Hepatic stellate cell (primary cell): ENCODE results near the gene EXOSC6.
"Not testable (repeated sequence)": the region's sequence is repeated elsewhere in the genome, so short reads cannot be mapped to it uniquely, and the experiment has no call there.

Experiments
- DNase-seq: peaks from one replicate; pipeline ENCODE4 v3.0.0; 2011; ENCODE audit warnings: low spot score

Gene EXOSC6

DNA sequence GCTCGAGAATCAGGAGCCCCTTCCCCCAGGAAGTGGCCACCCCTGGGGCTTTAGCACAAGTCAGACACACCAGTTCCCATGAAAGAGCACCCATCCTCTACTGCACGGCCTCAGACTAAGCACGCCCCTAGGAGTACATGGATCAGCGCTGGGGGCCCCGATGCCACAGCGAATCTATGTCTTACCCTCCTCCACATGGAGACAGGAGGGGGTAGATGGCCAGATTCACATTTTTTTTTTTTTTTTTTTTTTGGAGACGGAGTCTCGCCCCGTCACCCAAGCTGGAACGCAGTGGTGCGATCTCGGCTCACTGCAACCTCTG, 3.2 kb upstream of the EXOSC6 start:
- no peak for DNase-seq

DNA sequence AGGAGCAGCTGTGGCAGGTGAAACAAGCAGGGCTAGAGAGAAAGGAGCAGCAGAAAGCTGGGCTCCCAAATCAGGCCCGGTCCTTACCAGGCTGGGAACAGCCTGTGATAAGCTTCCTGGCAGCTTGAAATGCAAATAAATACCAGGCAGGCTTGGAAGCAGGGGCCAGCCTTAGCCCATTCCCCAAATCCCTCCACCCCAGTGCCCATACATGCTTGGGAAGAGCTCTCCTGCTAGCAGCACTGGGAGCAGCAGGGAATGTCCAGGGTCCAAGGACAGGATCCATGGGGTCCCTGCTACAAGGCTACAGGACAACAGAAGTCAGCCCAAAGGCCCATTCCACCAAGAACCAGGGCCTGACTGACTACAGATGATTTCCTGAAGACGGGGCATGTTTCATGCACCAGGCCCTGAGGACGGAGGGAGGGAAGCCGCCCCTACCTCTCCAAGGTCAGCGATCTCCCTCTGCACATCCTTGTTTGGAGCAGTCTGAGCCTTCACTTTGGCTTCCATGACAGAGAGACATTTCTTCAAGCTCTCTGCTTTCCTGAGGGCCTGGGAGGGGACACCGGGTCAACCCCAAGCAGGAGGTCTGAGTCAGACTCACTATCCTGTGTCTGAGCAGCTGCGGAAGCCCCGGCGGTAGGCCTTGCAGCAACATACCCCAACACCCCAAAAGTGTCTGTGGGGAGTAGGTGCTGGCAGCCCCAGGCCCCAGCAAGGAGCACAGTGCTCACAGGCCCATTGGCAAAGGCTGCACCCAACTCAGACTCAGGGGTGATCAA, 2.6 kb upstream of the EXOSC6 start:
- DNase-seq, result no peak

DNA sequence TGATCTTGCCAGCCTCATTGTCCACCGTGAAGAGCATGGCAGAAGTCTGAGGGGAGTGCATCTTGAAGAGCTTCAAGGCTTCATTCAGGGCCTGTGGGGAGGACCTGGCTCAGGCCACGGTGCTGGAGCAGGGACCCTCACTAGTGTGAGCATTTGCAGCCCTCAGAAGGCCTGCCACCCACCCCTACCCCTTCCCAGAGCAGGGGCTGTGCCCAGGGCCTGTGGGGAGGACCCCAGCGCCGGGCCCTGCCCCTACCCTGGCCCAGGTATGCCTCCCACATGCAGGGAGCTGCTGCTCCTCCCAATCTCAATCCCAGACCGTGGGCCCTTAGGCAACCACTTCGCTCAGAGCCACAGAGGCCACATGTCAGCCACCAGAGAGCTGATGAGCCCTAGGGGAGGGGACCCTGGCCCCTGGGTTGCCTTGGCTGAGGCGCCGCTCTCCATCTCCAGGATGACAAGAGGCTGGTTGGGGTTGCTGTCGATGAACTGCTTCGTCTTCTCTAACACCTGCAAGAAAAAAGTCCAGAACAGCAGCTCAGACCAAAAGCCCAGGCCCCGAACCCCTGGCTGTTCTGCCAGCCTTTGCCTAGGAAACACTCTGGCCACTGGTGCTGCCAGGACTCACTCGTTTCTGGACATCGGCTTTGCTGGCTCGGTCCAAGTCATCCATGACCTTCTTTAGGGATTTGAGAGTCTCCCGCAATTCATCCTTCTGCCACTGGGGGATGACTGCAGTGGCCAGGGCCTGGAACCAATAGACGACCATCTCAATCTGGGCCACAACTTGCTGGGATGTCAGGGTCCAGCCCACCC, 1.8 kb upstream of the EXOSC6 start:
- DNase-seq, result peak; percentile 66

DNA sequence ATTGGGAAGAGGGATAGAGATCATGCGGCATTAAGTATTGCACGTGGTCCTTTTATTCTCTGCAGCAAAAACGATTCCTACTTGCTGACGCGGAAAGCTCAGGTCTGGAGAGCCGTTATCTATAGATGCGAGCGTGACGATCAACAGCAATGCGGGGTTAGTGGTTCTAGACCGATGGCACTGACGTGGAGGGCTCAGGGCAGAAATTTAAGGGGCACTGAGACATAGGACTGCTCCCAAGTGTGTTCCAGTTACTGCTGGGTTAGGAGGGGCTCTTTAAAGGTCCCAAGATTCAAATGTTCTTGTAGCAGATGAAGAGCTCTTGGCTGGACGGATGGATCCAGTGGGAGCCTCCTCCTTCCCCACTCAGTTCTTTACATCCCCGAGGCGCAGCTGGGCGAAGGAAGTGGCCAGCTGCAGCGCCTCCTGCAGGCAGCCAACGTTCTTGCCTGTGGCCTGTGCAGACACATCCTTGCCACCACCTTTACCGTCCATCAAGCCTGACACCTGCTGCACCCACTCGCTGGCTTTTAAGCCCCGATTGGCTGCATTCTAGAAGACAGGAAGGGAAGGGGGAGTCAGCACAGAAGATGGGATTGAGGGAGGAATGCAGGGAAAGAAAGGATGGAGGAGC, 732 bp upstream of the EXOSC6 start:
- no peak for DNase-seq

DNA sequence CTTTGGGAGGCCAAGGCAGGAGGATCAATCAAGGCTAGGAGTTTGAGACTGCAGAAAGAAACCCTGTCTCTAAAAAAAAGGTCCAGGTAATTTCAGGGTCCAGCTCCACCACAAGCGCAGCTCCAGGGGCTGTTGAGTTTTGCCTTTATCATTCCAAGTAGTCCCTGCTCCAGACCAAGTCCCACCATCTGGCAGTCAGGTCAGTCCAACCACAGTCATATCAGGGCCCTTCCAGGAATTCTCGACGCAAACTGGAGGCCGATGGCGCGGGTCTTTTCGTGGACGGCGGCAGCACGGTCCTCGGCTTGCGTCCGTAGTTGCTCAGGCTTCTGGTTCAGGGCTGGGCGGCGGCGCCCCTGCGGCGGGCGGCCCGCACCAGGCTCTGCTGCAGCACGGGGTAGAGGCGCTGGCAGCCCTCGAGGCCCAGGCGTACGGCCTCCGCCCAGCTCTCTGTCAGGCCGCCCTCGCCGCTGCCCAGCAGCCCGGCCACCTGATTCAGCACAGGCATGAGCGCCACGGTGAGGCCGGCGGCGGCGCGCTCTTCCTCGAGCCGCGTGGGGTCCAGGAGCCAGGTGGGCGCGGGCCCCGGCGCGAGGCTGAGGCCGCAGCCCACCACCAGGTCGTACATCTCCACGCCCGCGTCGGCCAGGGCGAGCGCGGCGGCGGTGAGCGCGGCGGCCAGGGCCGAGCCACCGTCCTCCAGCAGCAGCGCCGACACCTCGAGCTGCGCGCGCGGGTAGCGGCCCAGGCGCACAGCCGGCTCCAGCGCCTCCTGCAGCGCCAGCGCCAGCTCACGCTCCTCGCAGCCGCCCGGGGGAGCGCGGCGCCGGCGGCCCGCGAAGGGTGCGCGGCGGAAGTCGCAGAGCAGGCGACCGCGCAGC, 752 bp downstream of the EXOSC6 start:
- peak; percentile 59 for DNase-seq

DNA sequence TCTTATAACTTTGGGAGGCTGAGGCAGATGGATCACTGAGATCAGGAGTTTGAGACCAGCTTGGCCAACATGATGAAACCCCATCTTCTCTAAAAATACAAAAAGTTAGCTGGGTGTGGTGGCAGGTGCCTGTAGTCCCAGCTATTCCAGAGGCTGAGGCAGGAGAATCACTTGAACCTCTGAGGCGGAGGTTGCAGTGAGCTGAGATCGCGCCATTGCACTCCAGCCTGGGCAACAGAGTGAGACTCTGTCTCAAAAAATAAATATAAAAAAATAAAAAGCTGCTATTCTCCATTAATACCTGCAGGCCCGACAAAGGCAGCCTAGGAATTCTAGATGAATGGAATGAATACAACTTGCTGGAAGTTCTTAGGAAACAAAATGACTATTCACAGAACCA, 2.0 kb downstream of the EXOSC6 start:
- DNase-seq, result not testable (repeated sequence)

DNA sequence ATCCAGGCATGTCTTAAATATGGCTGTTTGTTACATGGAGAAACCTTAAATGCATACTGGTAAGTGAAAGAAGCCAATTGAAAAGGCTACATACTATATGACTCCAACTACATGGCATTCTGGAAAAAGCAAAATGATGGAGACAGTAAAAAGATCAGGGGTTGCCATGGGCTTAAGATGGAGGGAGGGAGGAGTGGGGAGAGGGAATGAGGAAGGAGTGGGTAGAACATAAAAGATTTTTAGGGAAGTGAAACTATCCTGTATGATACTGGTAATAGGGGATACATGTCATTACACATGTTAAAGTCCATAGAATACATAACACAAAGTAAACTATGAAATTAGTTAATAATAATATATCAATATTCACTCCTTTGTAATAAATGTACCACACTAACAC, 13.0 kb downstream of the EXOSC6 start:
- DNase-seq, result not testable (repeated sequence)

DNA sequence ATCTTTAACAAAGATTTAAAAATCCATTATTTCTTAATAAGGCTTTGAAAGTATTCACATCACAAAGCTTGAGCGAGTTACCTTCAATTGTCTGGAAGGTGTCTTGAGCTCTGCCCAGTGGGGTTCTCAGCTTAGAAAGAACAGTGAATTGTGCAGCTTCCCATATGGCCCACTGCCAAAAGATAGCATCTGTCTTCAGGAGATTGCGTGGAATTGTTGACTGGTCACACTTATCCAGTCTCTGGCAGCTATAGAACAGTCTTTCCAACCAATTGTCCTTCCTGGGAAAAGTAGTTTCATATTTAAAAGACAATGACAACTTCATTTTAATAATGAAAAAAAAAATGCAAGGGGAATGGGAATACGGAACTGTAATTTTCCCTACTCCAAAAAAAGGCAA, 19.9 kb downstream of the EXOSC6 start:
- not testable (repeated sequence) for DNase-seq

DNA sequence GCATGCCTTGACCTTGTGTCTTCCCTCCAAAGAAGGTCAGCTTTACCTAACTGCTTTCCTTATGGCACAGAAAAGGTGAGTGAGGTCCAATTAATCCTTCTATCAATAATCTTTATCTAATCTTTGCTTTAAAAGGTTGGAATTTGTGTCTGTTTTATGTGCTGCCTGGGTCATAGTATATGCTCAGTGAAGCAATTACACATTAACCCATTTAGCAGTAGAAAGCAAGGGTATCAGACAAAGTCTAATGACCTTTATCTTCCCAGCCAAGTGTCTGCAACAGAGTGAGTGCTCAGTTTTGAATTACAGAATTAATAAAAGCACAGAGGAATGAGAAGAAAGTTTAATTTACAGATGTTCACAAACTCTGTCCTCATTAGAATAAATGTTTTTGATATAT, 25.7 kb downstream of the EXOSC6 start:
- DNase-seq, result not testable (repeated sequence)

DNA sequence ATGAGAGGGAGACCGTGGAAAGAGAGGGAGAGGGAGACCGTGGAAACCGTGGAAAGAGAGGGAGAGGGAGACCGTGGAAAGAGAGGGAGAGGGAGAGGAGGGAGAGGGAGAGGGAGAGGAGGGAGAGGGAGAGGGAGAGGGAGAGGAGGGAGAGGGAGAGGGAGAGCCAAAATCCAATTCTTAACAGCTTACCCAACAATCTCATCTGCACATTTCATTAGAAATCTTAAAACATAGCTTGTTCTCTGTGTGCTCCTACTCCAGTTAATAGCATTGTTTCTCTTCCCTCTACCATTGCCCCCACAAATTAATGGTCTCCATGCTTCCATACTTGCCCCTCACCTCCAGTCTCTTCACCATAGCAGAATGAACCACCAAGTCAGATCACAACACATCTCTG, 26.3 kb downstream of the EXOSC6 start:
- not testable (repeated sequence) for DNase-seq

DNA sequence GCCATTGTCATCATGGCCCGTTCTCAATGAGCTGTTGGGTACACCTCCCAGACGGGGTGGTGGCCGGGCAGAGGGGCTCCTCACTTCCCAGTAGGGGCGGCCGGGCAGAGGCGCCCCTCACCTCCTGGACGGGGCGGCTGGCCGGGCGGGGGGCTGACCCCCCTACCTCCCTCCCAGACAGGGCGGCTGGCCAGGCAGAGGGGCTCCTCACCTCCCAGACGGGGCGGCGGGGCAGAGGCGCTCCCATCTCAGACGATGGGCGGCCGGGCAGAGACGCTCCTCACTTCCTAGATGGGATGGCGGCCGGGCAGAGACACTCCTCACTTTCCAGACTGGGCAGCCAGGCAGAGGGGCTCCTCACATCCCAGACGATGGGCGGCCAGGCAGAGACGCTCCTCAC, 27.1 kb downstream of the EXOSC6 start:
- not testable (repeated sequence) for DNase-seq

DNA sequence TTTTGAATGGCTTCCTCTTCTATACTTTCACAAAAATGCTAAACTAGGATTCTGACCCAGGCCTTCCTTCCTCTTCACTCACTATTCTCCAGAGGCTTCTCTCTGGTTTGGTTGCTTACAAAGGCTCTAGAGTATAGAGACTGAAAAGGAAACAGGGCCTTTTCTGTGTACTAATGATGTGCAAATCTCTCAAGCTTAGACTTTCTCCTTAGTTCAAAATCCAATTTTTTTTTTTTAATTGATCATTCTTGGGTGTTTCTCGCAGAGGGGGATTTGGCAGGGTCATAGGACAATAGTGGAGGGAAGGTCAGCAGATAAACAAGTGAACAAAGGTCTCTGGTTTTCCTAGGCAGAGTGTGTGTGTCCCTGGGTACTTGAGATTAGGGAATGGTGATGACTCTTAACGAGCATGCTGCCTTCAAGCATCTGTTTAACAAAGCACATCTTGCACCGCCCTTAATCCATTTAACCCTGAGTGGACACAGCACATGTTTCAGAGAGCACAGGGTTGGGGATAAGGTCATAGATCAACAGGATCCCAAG, 27.7 kb downstream of the EXOSC6 start:
- not testable (repeated sequence) for DNase-seq

DNA sequence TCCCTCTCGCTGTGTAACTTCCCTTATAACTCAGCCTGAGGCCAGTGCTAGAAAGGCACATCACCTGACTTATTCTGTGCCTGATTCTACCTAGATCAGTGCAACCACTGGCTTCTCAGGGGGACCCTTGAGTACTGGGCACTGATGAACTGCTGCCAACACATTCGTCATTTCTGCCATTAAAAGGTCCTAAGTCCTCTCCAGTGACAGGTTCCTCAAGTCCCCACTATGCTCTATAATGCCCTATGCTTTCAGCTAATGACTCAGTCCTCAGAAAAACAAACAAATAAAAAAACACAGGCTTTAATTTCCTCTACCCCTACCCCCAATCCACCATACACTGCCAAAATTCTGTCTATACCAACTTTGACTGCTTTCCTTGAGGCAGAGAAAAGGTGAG, 28.5 kb downstream of the EXOSC6 start:
- DNase-seq, result not testable (repeated sequence)

DNA sequence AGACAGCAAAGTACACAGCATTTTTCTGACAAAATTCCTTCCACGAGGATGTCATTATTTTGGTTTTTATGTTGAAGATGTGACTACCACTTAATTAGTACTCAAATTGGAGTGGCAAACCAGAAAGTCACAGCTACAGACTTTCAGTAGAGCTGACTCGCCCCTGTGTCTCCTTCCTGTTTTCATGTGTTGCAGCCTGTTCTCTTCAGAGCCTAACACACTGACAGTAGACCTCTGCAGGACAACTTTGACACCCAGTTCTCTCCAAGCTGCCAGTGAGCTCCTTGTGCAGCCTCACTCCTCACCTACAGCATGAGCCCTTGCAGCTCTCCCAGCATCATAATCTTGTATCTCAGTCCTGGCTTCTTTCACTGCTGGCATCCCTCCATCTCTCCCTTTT, 29.2 kb downstream of the EXOSC6 start:
- not testable (repeated sequence) for DNase-seq

DNA sequence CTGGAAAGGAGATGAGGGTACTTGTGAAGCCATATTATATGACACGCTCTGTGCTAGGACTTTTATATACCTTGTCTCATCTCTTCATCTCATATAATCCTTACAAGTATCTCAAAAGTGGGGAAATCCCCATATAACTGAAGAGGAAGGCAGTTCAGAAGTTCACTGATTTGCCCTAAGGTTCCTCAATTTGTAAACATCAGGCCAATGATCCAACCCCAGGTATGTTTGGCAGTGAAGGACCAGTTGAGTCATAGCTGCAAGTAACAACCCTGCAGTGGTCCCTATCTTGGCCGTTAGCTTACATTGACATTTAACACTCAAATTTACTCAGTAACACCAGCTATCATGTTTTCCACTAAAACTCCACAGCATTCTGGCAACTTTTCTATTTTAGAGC, 33.2 kb downstream of the EXOSC6 start:
- DNase-seq, result not testable (repeated sequence)

DNA sequence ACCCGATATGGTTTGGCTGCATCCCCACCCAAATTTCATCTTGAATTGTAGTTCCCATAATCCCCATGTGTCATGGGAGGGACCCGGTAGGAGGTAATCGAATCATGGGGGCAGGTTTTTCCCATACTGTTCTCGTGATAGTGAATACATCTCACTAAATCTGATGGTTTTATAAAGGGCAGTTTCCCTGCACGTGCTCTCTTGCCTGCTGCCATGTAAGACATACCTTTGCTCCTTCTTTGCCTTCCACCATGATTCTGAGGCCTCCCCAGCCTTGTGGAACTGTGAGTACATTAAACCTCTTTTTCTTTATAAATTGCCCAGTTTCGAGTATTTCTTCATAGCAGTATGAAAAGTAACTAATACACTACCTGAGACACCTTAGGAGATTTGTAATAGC, 45.4 kb downstream of the EXOSC6 start:
- DNase-seq, result not testable (repeated sequence)

DNA sequence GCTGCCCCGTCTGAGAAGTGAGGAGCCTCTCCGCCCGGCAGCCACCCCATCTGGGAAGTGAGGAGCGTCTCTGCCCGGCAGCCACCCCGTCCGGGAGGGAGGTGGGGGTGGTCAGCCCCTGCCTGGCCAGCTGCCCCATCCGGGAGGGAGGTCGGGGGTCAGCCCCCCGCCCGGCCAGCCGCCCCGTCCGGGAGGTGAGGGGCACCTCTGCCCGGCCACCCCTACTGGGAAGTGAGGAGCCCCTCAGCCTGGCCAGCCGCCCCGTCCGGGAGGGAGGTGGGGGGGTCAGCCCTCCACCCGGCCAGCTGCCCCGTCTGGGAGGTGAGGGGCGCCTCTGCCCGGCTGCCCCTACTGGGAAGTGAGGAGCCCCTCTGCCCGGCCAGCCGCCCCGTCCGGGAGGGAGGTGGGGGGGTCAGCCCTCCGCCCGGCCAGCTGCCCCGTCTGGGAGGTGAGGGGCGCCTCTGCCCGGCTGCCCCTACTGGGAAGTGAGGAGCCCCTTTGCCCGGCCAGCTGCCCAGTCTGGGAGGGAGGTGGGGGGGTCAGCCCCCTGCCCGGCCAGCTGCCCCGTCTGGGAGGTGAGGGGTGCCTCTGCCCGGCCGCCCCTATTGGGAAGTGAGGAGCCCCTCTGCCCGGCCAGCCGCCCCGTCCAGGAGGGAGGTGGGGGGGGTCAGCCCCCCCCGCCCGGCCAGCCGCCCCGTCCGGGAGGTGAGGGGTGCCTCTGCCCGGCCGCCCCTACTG, 46.9 kb downstream of the EXOSC6 start:
- DNase-seq, result not testable (repeated sequence)

DNA sequence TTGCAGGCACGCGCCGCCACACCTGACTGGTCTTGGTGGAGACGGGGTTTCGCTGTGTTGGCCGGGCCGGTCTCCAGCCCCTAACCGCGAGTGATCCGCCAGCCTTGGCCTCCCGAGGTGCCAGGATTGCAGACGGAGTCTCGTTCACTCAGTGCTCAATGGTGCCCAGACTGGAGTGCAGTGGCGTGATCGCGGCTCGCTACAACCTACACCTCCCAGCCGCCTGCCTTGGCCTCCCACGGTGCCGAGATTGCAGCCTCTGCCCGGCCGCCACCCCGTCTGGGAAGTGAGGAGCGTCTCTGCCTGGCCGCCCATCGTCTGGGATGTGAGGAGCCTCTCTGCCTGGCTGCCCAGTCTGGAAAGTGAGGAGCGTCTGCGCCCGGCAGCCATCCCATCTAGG, 47.7 kb downstream of the EXOSC6 start:
- not testable (repeated sequence) for DNase-seq

DNA sequence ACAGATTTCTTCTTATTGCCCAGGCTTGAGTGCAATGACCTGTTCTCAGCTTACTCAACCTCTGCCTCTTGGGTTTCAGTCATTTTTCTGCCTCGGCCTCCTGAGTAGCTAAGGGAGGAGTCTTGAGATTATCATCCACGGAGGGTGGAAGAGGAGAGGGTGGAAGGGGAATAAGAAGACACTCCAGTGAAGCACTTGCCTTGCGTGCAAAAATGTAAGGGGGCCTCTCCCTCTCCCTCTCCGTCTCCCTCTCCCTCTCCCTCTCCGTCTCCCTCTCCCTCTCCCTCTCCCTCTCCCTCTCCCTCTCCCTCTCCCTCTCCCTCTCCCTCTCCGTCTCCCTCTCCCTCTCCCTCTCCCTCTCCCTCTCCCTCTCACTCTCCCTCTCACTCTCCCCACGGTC, 48.2 kb downstream of the EXOSC6 start:
- not testable (repeated sequence) for DNase-seq

DNA sequence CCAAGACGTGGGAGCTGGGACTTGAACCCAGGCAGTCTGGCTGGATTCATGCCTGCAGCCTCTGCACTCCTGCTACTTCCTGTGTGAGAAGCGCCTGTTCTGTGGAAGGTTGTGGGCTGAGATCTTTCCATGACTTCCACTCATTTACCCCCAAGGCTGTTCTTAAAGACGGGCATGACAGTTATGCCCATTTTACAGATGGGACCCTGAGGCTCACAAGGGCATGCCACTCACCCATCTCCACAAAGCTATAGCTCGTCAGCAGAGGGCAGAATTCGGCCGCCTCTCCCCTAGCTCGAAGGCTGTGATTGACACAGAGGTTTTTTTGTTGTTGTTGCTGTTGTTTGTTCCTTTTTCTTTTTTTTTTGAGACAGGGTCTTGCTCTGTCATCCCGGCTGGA, 51.7 kb downstream of the EXOSC6 start:
- DNase-seq, result not testable (repeated sequence)

DNA sequence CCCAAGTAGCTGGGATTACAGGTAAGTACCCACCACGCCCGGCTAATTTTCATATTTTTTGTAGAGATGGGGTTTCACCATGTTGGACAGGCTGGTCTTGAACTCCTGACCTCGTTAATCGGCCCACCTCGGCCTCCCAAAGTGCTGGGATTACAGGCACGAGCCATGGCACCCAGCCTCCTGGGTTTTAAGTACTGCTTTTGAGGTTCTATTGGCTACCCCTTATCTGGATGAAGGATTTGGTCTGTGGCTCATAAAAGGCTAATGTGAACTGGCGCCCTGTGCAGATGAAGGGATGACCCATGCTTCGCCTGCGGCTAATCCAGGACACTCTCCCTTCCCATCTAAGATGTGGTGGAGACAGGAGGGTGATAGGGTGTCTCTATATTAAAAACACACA, 52.6 kb downstream of the EXOSC6 start:
- DNase-seq, result not testable (repeated sequence)
